H54 (cell line): ENCODE measurements around the gene SEC31A.
A peak's percentile ranks its signal among the peaks of the same experiment; 100 is the strongest.

ENCODE experiments used
- DNase-seq: peaks from one replicate; pipeline ENCODE4 v3.0.0; 2011; ENCODE audit warnings: low spot score, mixed read lengths; ENCODE audit not compliant: insufficient read length
- FAIRE-seq: peaks from 3 replicates; lab custom pipeline; 2011; peaks lifted over from hg19 to GRCh38; lab: Jason Lieb, UNC
- POLR2A ChIP-seq: IDR thresholded peaks from 2 replicates; pipeline ENCODE4 v1.6.1; 2011; ENCODE audit warnings: low read depth, mild to moderate bottlenecking, low read length

The SEC31A gene

GRCh38 chr4:82801910-82802521, 88.9 kb downstream of the SEC31A start:
- DNase-seq, result no peak
- TF ChIP-seq POLR2A, result no peak
- no peak for FAIRE-seq

GRCh38 chr4:82799006-82799881, 91.7 kb downstream of the SEC31A start:
- FAIRE-seq, result no peak

GRCh38 chr4:82798168-82799005, 92.6 kb downstream of the SEC31A start, which contains the start of gene SCD5:
TSS of gene SCD5 (minus strand) at chr4:82798796. CDS start at chr4:82798537, 259 bp downstream.
- no peak for FAIRE-seq
- no peak for TF ChIP-seq POLR2A
- peak; percentile 73 for DNase-seq

More at GRCh38 chr4:82799006-82799881, 91.7 kb downstream of the SEC31A start:
- DNase-seq, result no peak
- TF ChIP-seq POLR2A, result no peak

GRCh38 chr4:82797405-82798111, 93.4 kb downstream of the SEC31A start:
- no peak for TF ChIP-seq POLR2A
- no peak for DNase-seq
- no peak for FAIRE-seq

- no peak for DNase-seq
- TF ChIP-seq POLR2A, result no peak
- no peak for FAIRE-seq
These were observed 93.9 kb downstream of the SEC31A start for GRCh38 chr4:82797040-82797404.

GRCh38 chr4:82792912-82793649, 97.9 kb downstream of the SEC31A start:
- FAIRE-seq (no peak), DNase-seq (no peak)
- no peak for TF ChIP-seq POLR2A

- no peak for TF ChIP-seq POLR2A
- DNase-seq, result no peak
- no peak for FAIRE-seq
These were observed 99.8 kb downstream of the SEC31A start for GRCh38 chr4:82791179-82791578.

GRCh38 chr4:82790060-82790660, 100.8 kb downstream of the SEC31A start:
- FAIRE-seq (no peak), DNase-seq (no peak)
- no peak for TF ChIP-seq POLR2A

- FAIRE-seq (no peak), DNase-seq (no peak)
- TF ChIP-seq POLR2A, result no peak
These were observed 101.8 kb downstream of the SEC31A start for GRCh38 chr4:82789025-82789776.

- no peak for DNase-seq
- no peak for FAIRE-seq
- TF ChIP-seq POLR2A, result no peak
These were observed 103.6 kb downstream of the SEC31A start for GRCh38 chr4:82787342-82787741.

GRCh38 chr4:82786828-82787227, 104.1 kb downstream of the SEC31A start:
- TF ChIP-seq POLR2A, result no peak
- DNase-seq (no peak), FAIRE-seq (no peak)
